ENCODE measurements around the gene VASH1. TPM values are rescaled to one million over a fixed set of nuclear protein-coding genes. Genes with fewer than 3 reads are reported as not detected.

The VASH1 gene
- total RNA-seq, 6 experiments from 2014 or later: 2.0 to 12.3 (median 4.6) TPM

- ATAC-seq: no peak
- no peak overlapping the region for H3K4me3 ChIP-seq
- TF ChIP-seq CTCF (IDR thresholded peaks at IDR 0.05) (no peak), POLR2A (IDR thresholded peaks at IDR 0.05) (no peak)
- 71% methylated on average over 14 of the region's 22 CpGs for WGBS (ENCODE audit: insufficient coverage, low coverage, low lambda C conversion rate, missing lambda C conversion rate)
- no peaks in the 10 kb centered on the region for H3K27me3 ChIP-seq
- peaks cover 0 to 5% (median 0%) of the 10 kb centered on the region in 4 donors for H3K4me1 ChIP-seq
- intact Hi-C loops (cut with DNase I): no loop called here
- no peak overlapping the region for H3K27ac ChIP-seq
- no peak for DNase-seq
- no peaks in the 10 kb centered on the region for H3K9me3 ChIP-seq
- no peaks in the 10 kb centered on the region for H3K36me3 ChIP-seq
Measured at GRCh38 chr14:76774821-76775694, 13.8 kb downstream of the VASH1 start.

GRCh38 chr14:76775695-76776427, 14.6 kb downstream of the VASH1 start:
- no peak for DNase-seq
- no peak overlapping the region for H3K27ac ChIP-seq
- no peak for ATAC-seq
- intact Hi-C loops (cut with DNase I): no loop called here
- no peak overlapping the region for H3K4me3 ChIP-seq
- no peaks in the 10 kb centered on the region for H3K9me3 ChIP-seq
- H3K4me1 ChIP-seq: peaks cover 0 to 5% (median 0%) of the 10 kb centered on the region in 4 donors
- WGBS (ENCODE audit: insufficient coverage, low coverage, low lambda C conversion rate, missing lambda C conversion rate): no CpG with 5 or more reads among the region's 54 CpGs
- no peaks in the 10 kb centered on the region for H3K36me3 ChIP-seq
- no peak for TF ChIP-seq CTCF (IDR thresholded peaks at IDR 0.05)
- no peak for TF ChIP-seq POLR2A (IDR thresholded peaks at IDR 0.05)
- H3K27me3 ChIP-seq: no peaks in the 10 kb centered on the region

GRCh38 chr14:76776428-76777251, 15.4 kb downstream of the VASH1 start:
- 20% methylated on average over 1 of the region's 10 CpGs for WGBS (ENCODE audit: insufficient coverage, low coverage, low lambda C conversion rate, missing lambda C conversion rate)
- ATAC-seq (peak in 1 of 4 donors; percentile 3), DNase-seq (peak in 1 of 3 donors; percentile 43)
- Histone ChIP-seq H3K36me3 (no peaks in the 10 kb centered on the region), H3K4me3 (no peak overlapping the region), H3K27ac (no peak overlapping the region), H3K27me3 (no peaks in the 10 kb centered on the region), H3K9me3 (no peaks in the 10 kb centered on the region), H3K4me1 (peaks cover 0 to 5% (median 0%) of the 10 kb centered on the region in 4 donors)
- intact Hi-C loops (cut with DNase I): no loop called here
- no peak for TF ChIP-seq CTCF (IDR thresholded peaks at IDR 0.05)
- no peak for TF ChIP-seq POLR2A (IDR thresholded peaks at IDR 0.05)

- Histone ChIP-seq H3K4me3 (no peak overlapping the region), H3K9me3 (no peaks in the 10 kb centered on the region), H3K4me1 (no peaks in the 10 kb centered on the region), H3K27me3 (no peaks in the 10 kb centered on the region), H3K36me3 (no peaks in the 10 kb centered on the region), H3K27ac (no peak overlapping the region)
- ATAC-seq (no peak), DNase-seq (no peak)
- intact Hi-C loops (cut with DNase I): no loop called here
- TF ChIP-seq CTCF (IDR thresholded peaks at IDR 0.05): no peak
- TF ChIP-seq POLR2A (IDR thresholded peaks at IDR 0.05): no peak
- WGBS (ENCODE audit: insufficient coverage, low coverage, low lambda C conversion rate, missing lambda C conversion rate): 86% methylated on average over 1 of the region's 9 CpGs
Measured at GRCh38 chr14:76777721-76778120, 16.5 kb downstream of the VASH1 start.
